Glomerular endothelial cell (primary cell): ENCODE measurements around the gene DLGAP4. TPM values are rescaled to one million over a fixed set of nuclear protein-coding genes. Genes with fewer than 3 reads are reported as not detected.

ENCODE experiments used
- DNase-seq: peaks from one replicate; pipeline ENCODE4 v3.0.0-alpha.2; 2011; ENCODE audit warnings: low read depth, low spot score; ENCODE audit errors: extremely low read depth
- total RNA-seq: library from RNA; depleted of rRNA; stranded (reverse); fragments of >200 nt; gene quantifications from 2 replicates; pipeline ENCODE4 v1.2.3, GENCODE V29; 2015

DLGAP4 gene
- 59.3 and 125 TPM in 2 replicates for total RNA-seq

- DNase-seq, result no peak
Observed at GRCh38 chr20:36305602-36306551, at the start of gene DLGAP4. Gene DLGAP4, plus strand, starts transcription at chr20:36306339. Its CDS starts 125,379 bp downstream, at chr20:36431718.

GRCh38 chr20:36259177-36260061, 46.7 kb upstream of the DLGAP4 start:
- no peak for DNase-seq

GRCh38 chr20:36260316-36260715, 45.8 kb upstream of the DLGAP4 start:
- no peak for DNase-seq

GRCh38 chr20:36261389-36262105, 44.6 kb upstream of the DLGAP4 start:
- no peak for DNase-seq

- no peak for DNase-seq
Observed at GRCh38 chr20:36262440-36262839, 43.7 kb upstream of the DLGAP4 start.

GRCh38 chr20:36264426-36265246, 41.5 kb upstream of the DLGAP4 start:
- DNase-seq, result no peak

- no peak for DNase-seq
Observed at GRCh38 chr20:36266189-36266588, 40.0 kb upstream of the DLGAP4 start.

GRCh38 chr20:36267605-36268381, 38.3 kb upstream of the DLGAP4 start:
- DNase-seq, result no peak

- DNase-seq, result no peak
Observed at GRCh38 chr20:36268440-36269342, 37.4 kb upstream of the DLGAP4 start.

- no peak for DNase-seq
Observed at GRCh38 chr20:36269507-36269906, 36.6 kb upstream of the DLGAP4 start.

GRCh38 chr20:36270744-36271638, 35.1 kb upstream of the DLGAP4 start:
- no peak for DNase-seq

GRCh38 chr20:36271639-36272546, 34.2 kb upstream of the DLGAP4 start:
- DNase-seq, result no peak

- DNase-seq, result no peak
Observed at GRCh38 chr20:36272547-36273220, 33.5 kb upstream of the DLGAP4 start.

- DNase-seq, result peak; percentile 1
Observed at GRCh38 chr20:36273414-36274180, 32.5 kb upstream of the DLGAP4 start.
